GM19397 (cell line): ENCODE data around the gene TGFB3.

Experiments used
- ATAC-seq: cut with Tn5 transposase; IDR thresholded peaks from one replicate; pipeline ENCODE4 v1.9.1; 2021; ENCODE audit warnings: mild to moderate bottlenecking, moderate library complexity; ENCODE audit not compliant: unreplicated experiment

Gene TGFB3

GRCh38 chr14:75910048-75910447 lies 71.7 kb downstream of the TGFB3 start:
- no peak for ATAC-seq

- ATAC-seq = no peak
Observed at GRCh38 chr14:75909630-75910029, 72.2 kb downstream of the TGFB3 start.
